ENCODE results near the gene IDE. TPM values are rescaled to one million over a fixed set of nuclear protein-coding genes. Genes with fewer than 3 reads are reported as not detected.

The IDE gene
- total and polyA plus RNA-seq, 2 of the 13 experiments (the other 11 are each of a cell fraction or from before 2014, with no cell fraction given): 16.1 to 52.1 TPM

- Histone ChIP-seq H4K20me1 (ENCODE audit: insufficient read depth, low read length) (no peaks in the 10 kb centered on the region), H3K4me3 (replicated peaks in 1 of 3; ENCODE audit: insufficient read depth in 1 of 3, low read depth in 2 of 3, low read length in 3 of 3) (no peak overlapping the region), H3K4me1 (ENCODE audit: insufficient read depth, low read length) (no peaks in the 10 kb centered on the region), H3K27ac (ENCODE audit: extremely low read length, insufficient read depth, low read length) (no peak overlapping the region), H3K27me3 (ENCODE audit: control insufficient read depth in 1 of 2, insufficient read depth in 2 of 2, low read length in 2 of 2) (no peaks in the 10 kb centered on the region), H3K9ac (ENCODE audit: insufficient read depth, low read depth, low read length) (no peak overlapping the region), H3K79me2 (ENCODE audit: insufficient read depth, low read length) (no peaks in the 10 kb centered on the region), H3K4me2 (ENCODE audit: low read depth, low read length) (no peak overlapping the region), H2AFZ (ENCODE audit: low read length) (no peak overlapping the region), H3K9me3 (ENCODE audit: low read length) (no peaks in the 10 kb centered on the region), H3K36me3 (replicated peaks in 1 of 2; ENCODE audit: control insufficient read depth in 1 of 2, insufficient read depth in 2 of 2, low read length in 2 of 2) (peaks cover 4 to 57% of the 10 kb centered on the region in 2 experiments; a peak in 4 of 5 replicates)
- no peak for DNase-seq (ENCODE audit: low spot score)
- ChIA-PET CTCF (ENCODE audit: low intra/inter-chr PET ratio, low total read pairs) (no interaction called here), POLR2A (no interaction called here)
- no peak for ATAC-seq
- intact Hi-C loops (cut with micrococcal nuclease; ENCODE audit: unreplicated experiment) (no loop called here), in situ Hi-C loops (cut with HindIII; ENCODE audit: extremely low pct_ligation_motif_present, low pct_unique_long_range_greater_than_20kb) (no loop called here)
- no TSS peak for BruUV-seq (replicated peaks)
- 99% methylated on average over 3 of the region's 3 CpGs for WGBS (ENCODE audit: low lambda C conversion rate)
- FAIRE-seq: no peak
- TF ChIP-seq ZNF639 (CRISPR knock-in tag; conservative IDR thresholded peaks at IDR 0.05) (no peak), ZNF501 (CRISPR knock-in tag; IDR thresholded peaks at IDR 0.05) (no peak), THAP7 (CRISPR knock-in tag; IDR thresholded peaks at IDR 0.05) (no peak), CEBPB (IDR thresholded peaks at IDR 0.05; ENCODE audit: borderline replicate concordance, low read depth, low read length) (0 out of 2 replicates have a peak, but pooled peaks have one; percentile 34), ATF2 (CRISPR knock-in tag; IDR thresholded peaks at IDR 0.05) (no peak), PBX2 (CRISPR knock-in tag; IDR thresholded peaks at IDR 0.05) (no peak)
Measured at GRCh38 chr10:92615515-92615914, 41.6 kb upstream of the IDE start.

Measured in HepG2 (cell line).